Jurkat, Clone E6-1 (cell line): ENCODE data around the gene C1QTNF5.

Experiments
- DNase-seq: peaks from one replicate; pipeline ENCODE4 v3.0.0-alpha.2; 2011; ENCODE audit warnings: low read depth, low spot score
- H3K4me3 ChIP-seq: 2 replicates; pipeline ENCODE4 v1.5.1; 2011; ENCODE audit warnings: mild to moderate bottlenecking, low read length, control low read depth, moderate library complexity

Gene C1QTNF5

GRCh38 chr11:119322360-119322739 lies 18.3 kb downstream of the C1QTNF5 start:
- DNase-seq = no peak
- H3K4me3 ChIP-seq = no peak overlapping the region

DNA sequence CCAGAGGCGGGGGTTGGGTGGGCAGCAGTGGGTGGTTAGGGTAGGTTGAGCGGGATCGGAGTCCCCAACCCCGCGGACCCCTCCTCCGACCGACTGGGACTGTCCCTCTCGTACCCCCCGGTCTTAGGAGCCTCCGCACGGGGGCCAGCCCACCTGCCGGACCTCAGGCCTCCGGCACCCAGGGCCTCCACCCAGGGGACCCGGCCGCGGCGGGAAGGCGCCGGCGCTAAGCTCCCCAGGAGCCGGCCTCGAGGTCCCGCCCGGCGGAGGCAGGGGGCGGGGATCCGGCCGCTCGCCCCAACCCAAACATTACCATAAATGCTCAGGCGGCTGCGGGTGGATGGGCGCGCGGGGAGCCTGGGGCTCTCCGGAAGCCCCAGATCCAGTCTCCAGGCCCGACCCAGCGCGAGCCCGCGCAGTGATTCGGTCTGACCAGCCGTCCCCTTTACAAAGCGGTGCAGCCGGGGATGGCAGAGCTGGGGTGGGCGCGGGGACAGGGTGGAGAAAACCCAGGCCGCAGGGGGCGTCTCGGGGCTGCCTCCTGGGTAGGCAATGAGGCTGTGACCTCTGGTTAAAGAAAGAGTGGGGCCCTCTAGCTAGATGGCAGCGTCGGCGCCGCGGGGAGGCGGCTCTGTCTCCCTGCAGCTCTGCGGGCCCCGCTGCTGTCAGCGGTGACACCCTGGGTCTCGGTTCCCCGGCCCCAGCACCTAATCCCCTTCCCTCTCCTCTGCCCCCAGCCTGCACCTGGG lies 19.7 kb downstream of the C1QTNF5 start:
- DNase-seq = no peak
- H3K4me3 ChIP-seq = no peak overlapping the region

- DNase-seq = no peak
- no peak overlapping the region for H3K4me3 ChIP-seq
Observed at GRCh38 chr11:119320240-119320775, 20.4 kb downstream of the C1QTNF5 start.

GRCh38 chr11:119319700-119320239 lies 20.9 kb downstream of the C1QTNF5 start:
- H3K4me3 ChIP-seq = no peak overlapping the region
- no peak for DNase-seq

DNA sequence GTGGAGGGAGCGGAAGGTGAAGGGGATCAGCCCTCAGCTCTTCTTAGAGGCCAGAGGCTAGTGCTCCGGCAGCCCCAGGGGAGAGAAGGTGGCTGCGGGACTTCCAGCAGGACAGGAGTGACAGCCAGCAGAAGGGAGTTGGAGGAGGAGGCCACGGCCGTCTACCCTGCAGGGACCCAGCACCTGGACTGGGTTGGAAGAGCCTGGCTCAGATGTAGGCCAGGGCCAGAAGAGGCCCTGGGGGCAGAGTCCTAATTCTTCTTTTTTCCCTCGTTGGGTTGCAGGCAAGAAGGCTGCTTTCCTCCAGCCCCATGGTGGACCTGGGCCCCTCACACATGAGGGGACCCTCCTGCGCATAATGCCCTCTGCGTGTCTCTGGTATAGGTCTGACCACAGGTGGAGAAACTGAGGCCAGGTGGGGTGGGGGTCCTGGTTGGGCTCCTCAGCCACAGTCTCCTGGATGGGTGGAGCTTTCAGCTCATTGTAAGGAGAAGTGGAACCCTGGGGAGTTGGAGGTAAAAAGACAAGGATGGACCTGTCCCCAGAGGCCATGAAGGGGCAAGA lies 21.5 kb downstream of the C1QTNF5 start:
- H3K4me3 ChIP-seq = no peak overlapping the region
- no peak for DNase-seq

GRCh38 chr11:119318240-119319135 lies 22.2 kb downstream of the C1QTNF5 start:
- DNase-seq = no peak
- H3K4me3 ChIP-seq = no peak overlapping the region

- H3K4me3 ChIP-seq = no peak overlapping the region
- DNase-seq = no peak
Observed at GRCh38 chr11:119317592-119318239, 23.0 kb downstream of the C1QTNF5 start.

GRCh38 chr11:119316729-119317591 lies 23.7 kb downstream of the C1QTNF5 start, which contains the start of gene MCAM:
TSS of gene MCAM (minus strand) at chr11:119317130. CDS start at chr11:119317101, 29 bp downstream.
- no peak for DNase-seq
- peak within 1 kb of the TSS; percentile 51 for H3K4me3 ChIP-seq

DNA sequence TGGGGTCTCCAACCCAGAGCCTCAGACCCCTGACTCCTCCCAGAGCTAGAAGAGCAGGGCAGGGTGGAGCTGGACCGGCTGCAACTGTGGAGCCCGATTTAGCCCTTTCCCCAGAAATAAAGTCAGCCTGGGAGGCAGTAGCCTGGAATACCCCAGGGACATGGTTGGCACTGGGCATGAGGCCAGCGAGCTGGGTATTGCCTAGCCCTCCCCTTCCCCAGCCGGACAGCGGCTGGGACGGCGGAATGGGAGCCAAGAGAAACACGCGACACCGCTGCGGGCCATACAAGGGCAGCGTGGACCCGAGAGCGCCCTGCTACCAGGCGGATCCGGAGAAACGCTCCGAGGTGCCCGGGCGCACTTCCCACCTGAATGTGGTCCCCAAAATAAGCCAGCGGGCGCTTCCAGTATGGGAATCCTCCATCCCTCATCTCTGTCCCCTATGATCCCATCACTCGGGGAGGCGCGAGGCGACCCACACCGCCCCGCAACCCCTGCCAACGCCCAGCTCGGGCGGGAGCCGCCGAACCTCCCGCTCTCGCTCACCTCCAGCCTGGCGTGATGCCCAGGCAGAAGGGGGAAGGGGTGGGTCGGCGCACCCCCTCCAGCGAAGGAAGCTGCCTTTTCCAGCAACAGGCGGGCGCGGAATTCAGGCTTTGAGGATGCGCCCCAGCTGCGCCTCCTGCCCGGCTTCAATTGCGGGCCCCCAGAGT lies 24.5 kb downstream of the C1QTNF5 start:
- DNase-seq = no peak
- peak overlapping the region; percentile 51 for H3K4me3 ChIP-seq

DNA sequence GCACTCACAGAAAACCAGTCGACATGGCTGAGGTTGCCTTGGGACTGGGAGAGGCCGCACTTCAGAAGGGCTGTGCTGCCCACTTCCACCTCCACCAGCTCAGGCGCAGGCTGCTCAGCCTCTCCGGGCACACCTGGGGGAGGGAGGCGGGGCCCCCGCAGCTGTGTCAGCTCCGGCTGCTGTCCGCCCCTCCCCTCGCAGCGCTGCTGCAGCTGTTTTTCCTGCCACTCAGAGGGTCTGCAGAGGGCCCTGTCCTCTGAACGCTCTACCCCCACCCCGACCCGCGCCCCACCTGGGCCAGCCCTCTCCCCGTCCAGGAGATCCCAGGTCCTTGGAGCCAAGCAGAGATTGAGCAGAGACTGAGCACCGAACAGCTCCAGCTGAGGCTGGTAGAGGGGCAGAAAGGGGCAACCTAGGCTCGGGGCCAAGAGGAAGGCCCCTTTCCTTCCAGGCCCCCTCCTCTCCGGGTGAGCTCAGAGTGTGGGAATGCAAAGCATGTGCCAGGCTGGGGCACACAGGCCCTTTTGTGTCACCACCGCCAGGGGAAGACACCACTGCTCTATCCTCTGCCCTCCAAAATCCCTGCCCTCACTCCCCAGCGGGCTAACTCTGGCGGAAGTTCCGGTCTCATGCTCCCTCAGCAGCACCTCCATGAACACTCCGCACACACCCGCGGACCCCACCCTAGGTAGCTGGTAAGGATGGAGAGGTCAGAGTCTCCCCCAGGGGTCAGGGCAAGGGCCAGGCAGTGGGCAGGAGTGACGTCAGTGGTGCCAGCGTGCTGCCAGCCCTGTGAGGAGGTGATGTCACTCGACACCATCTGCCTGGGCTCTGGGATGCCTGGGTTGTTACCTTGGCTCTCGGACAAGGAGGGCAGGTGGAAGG lies 25.3 kb downstream of the C1QTNF5 start:
- H3K4me3 ChIP-seq = peak overlapping the region; percentile 51
- peak; percentile 66 for DNase-seq

DNA sequence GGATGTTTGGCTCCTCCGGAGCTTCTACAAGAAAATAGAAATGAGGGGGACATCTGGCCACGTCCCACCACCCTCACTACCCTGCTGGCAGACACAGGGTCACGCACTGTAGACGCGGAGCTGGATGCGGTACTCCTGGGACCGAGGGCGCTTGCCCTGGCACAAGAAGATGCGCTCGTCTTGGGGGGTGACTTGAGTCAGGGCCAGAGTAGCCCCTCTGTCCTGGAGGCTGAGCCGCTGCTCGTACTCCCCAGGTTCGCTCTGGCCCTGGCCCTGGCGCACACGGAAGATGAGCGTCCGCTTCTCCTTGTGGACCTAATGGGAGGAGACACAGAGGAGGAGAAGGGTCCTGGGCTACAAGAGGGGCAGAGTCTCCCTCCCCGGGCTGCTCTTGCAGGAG lies 26.0 kb downstream of the C1QTNF5 start:
- no peak for DNase-seq
- H3K4me3 ChIP-seq = peak overlapping the region; percentile 51

DNA sequence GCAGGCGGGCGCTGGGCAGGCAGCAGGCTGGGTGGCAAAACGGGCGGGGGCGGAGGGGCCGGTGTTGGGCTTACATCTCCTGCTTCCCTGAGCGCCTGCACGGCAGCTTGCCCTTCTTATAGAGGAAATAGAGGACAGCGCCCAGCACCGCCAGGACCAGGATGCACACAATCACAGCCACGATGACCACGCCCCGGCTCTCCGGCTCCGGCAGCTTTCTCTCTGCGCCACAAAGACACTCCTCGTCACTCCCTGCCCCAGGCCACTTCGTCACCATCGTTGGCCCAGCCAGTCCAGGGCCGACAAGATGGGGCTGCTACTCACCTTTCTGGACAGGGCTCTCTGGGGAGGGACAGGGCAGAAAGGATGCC lies 30.0 kb downstream of the C1QTNF5 start:
- DNase-seq = no peak
- no peak overlapping the region for H3K4me3 ChIP-seq

- no peak for DNase-seq
- H3K4me3 ChIP-seq = no peak overlapping the region
Observed at GRCh38 chr11:119309953-119310681, 30.6 kb downstream of the C1QTNF5 start.

- DNase-seq = no peak
- no peak overlapping the region for H3K4me3 ChIP-seq
Observed at GRCh38 chr11:119309411-119309810, 31.3 kb downstream of the C1QTNF5 start.

DNA sequence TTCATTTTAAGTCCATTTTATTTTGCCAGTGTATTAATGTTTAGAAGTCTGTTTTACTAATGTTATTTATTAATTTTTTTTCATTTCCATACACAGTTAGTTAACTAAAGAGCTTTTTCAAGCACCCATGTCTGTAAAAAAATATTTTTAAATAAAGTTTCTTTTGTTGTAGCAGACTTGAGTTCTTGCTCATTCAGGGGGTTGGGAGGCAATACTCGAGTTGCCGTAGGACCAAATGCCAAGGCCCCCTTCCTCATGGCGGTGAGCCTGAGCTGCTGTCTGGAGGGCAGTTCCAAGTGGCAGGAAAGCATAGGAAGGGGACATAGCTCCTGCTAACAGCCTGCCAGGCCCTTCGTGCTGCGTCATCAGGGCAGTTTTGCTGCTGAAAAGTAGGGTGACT lies 32.7 kb downstream of the C1QTNF5 start:
- DNase-seq = no peak
- H3K4me3 ChIP-seq = no peak overlapping the region

GRCh38 chr11:119307219-119307618 lies 33.5 kb downstream of the C1QTNF5 start:
- DNase-seq = no peak

More at GRCh38 chr11:119307219-119307618, 33.5 kb downstream of the C1QTNF5 start:
- H3K4me3 ChIP-seq = no peak overlapping the region
